Adrenal gland (tissue), 5 donors: ENCODE results near the gene MUSTN1.

ENCODE experiments used
- POLR2A ChIP-seq, 2 donors: fragments of 450-650 bp; IDR thresholded peaks; one replicate each; pipeline ENCODE4 v1.6.1; 2017; ENCODE audit warnings: antibody characterized with exemption in 2 of 2, mild to moderate bottlenecking in 2 of 2, moderate library complexity in 1 of 2
- TF ChIP-seq, protein P1 (sequence below), 6 experiments: fragments of 450-650 bp in 4 of 6; fragments of 200-600 bp in 2 of 6; sonication (generic) in 1 of 6; IDR thresholded peaks; 1 replicate in 5 of 6; 2 replicates in 1 of 6; pipeline versions ENCODE4 v1.5.1 to v1.8.0; 2016 to 2021; ENCODE audit warnings: antibody characterized with exemption in 6 of 6, mild to moderate bottlenecking in 2 of 6, moderate library complexity in 1 of 6
- donor health status: DM: no; HTN: no; CAD: no.

DNA sequence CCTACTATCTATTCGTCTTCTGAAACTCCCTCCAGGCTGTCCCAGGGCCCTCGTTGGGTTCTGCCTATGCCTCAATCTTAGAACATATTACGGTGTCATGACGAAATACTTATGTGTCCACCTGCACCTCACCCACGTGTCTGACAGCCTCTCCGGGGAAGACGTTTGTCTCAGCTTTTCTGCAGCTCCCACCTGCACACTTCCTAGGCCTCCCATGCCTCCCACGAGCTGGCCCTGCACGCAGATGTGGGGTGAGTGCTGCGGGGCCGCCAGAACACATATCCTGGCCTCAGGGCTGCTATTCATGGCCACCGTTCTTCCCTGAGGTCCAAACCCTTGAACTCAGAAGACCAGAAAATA, 7.1 kb upstream of the MUSTN1 start:
- TF ChIP-seq, protein P1, sequence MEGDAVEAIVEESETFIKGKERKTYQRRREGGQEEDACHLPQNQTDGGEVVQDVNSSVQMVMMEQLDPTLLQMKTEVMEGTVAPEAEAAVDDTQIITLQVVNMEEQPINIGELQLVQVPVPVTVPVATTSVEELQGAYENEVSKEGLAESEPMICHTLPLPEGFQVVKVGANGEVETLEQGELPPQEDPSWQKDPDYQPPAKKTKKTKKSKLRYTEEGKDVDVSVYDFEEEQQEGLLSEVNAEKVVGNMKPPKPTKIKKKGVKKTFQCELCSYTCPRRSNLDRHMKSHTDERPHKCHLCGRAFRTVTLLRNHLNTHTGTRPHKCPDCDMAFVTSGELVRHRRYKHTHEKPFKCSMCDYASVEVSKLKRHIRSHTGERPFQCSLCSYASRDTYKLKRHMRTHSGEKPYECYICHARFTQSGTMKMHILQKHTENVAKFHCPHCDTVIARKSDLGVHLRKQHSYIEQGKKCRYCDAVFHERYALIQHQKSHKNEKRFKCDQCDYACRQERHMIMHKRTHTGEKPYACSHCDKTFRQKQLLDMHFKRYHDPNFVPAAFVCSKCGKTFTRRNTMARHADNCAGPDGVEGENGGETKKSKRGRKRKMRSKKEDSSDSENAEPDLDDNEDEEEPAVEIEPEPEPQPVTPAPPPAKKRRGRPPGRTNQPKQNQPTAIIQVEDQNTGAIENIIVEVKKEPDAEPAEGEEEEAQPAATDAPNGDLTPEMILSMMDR (IDR thresholded peaks at IDR 0.05): no peak
- no peak for TF ChIP-seq POLR2A (IDR thresholded peaks at IDR 0.05)
